H1 (cell line): ENCODE data around the gene TFG. TPM values are rescaled to one million over a fixed set of nuclear protein-coding genes. Genes with fewer than 3 reads are reported as not detected.

Experiments used
- CTCF ChIA-PET: fragments of 300-600 bp; sonication (Branson Sonifier 250); formaldehyde crosslinking; loops from one replicate; lab custom pipeline; 2021; ENCODE audit not compliant: partially characterized antibody; lab: Charles Lee
- POLR2A ChIA-PET: fragments of 300-600 bp; sonication (Branson Sonifier 250); formaldehyde crosslinking; loops from one replicate; lab custom pipeline; 2021; ENCODE audit warnings: inconsistent platforms; ENCODE audit not compliant: partially characterized antibody; lab: Charles Lee
- DNase-seq, 2 experiments: peaks; one replicate each; pipeline versions ENCODE4 v3.0.0 to v3.0.0-alpha.2; 2010 to 2022; ENCODE audit warnings: low spot score in 2 of 2, low read depth in 1 of 2, mixed read lengths in 1 of 2
- FAIRE-seq: peaks from 2 replicates; lab custom pipeline; 2011; peaks lifted over from hg19 to GRCh38; lab: Jason Lieb, UNC
- H2AFZ ChIP-seq: 2 replicates; pipeline ENCODE4 v1.8.1; 2012; ENCODE audit warnings: low read length, inconsistent platforms
- H2AK5ac ChIP-seq: 2 replicates; pipeline ENCODE4 v1.6.1; 2013; ENCODE audit warnings: low read depth, low read length
- H2BK120ac ChIP-seq: replicated peaks from 2 replicates; pipeline ENCODE3; 2013; ENCODE audit warnings: low read depth, low read length, inconsistent platforms
- H2BK12ac ChIP-seq: 2 replicates; pipeline ENCODE4 v1.6.1; 2013; ENCODE audit warnings: low read depth, low read length
- H2BK15ac ChIP-seq: 2 replicates; pipeline ENCODE4 v1.6.1; 2013; ENCODE audit warnings: low read length
- H2BK20ac ChIP-seq: 2 replicates; pipeline ENCODE4 v1.6.1; 2013; ENCODE audit warnings: low read length
- H2BK5ac ChIP-seq: 2 replicates; pipeline ENCODE4 v1.6.1; 2013; ENCODE audit warnings: low read depth, low read length
- H3K14ac ChIP-seq: 2 replicates; pipeline ENCODE4 v1.6.1; 2013; ENCODE audit warnings: inconsistent platforms; ENCODE audit not compliant: insufficient read length
- H3K18ac ChIP-seq: 2 replicates; pipeline ENCODE4 v1.6.1; 2013; ENCODE audit warnings: low read length; ENCODE audit errors: extremely low read depth
- H3K23ac ChIP-seq: 2 replicates; pipeline ENCODE4 v1.6.1; 2013; ENCODE audit warnings: inconsistent platforms; ENCODE audit not compliant: insufficient read length
- H3K23me2 ChIP-seq: 2 replicates; pipeline ENCODE4 v1.6.1; 2013; ENCODE audit warnings: low read depth, low read length
- H3K27ac ChIP-seq: 2 replicates; pipeline ENCODE4 v1.6.1; 2011; ENCODE audit warnings: low read depth, low read length, inconsistent platforms
- H3K27me3 ChIP-seq, 4 experiments: replicated peaks in 1 of 4; 1 replicate in 1 of 4; 2 replicates in 3 of 4; pipeline versions ENCODE4 v1.6.1 to v1.8.1; 2011 to 2013; ENCODE audit warnings: low read length in 3 of 4, mild to moderate bottlenecking in 3 of 4, inconsistent platforms in 2 of 4, mixed read lengths in 2 of 4, moderate library complexity in 1 of 4; ENCODE audit not compliant: control insufficient read depth in 3 of 4, insufficient read depth in 3 of 4; ENCODE audit errors: extremely low read depth in 1 of 4
- H3K36me3 ChIP-seq, 4 experiments: 2 replicates each; pipeline versions ENCODE4 v1.6.1 to v1.8.1; 2011 to 2013; ENCODE audit warnings: mild to moderate bottlenecking in 4 of 4, low read length in 3 of 4, moderate library complexity in 2 of 4, control low read depth in 1 of 4, inconsistent platforms in 1 of 4; ENCODE audit not compliant: insufficient read depth in 4 of 4, control insufficient read depth in 2 of 4
- H3K4ac ChIP-seq: replicated peaks from 2 replicates; pipeline ENCODE3; 2013; ENCODE audit warnings: low read length, low read depth, mixed read lengths, inconsistent platforms; ENCODE audit not compliant: insufficient read length
- H3K4me1 ChIP-seq, 4 experiments: replicated peaks in 1 of 4; 1 replicate in 1 of 4; 2 replicates in 3 of 4; pipeline versions ENCODE4 v1.6.1 to v1.8.1; 2011 to 2013; ENCODE audit warnings: low read length in 3 of 4, inconsistent platforms in 2 of 4, mixed read lengths in 1 of 4; ENCODE audit not compliant: insufficient read depth in 4 of 4, control insufficient read depth in 3 of 4
- H3K4me2 ChIP-seq, 2 experiments: 2 replicates each; pipeline versions ENCODE4 v1.6.1 to v1.8.1; 2011 to 2013; ENCODE audit warnings: low read depth in 2 of 2, low read length in 2 of 2, control low read depth in 1 of 2, inconsistent platforms in 1 of 2, mild to moderate bottlenecking in 1 of 2; ENCODE audit not compliant: insufficient read depth in 1 of 2
- H3K4me3 ChIP-seq, 4 experiments: fragments of 200-600, 300-600 bp in 1 of 4; sonication (generic), shearing (Covaris generic), sonication (Bioruptor Twin) in 1 of 4; 2 replicates each; pipeline versions ENCODE4 v1.5.1 to v1.8.1; 2011 to 2016; ENCODE audit warnings: low read length in 4 of 4, low read depth in 3 of 4, control low read depth in 2 of 4, inconsistent platforms in 2 of 4, mild to moderate bottlenecking in 2 of 4, mixed read lengths in 1 of 4, moderate library complexity in 1 of 4; ENCODE audit not compliant: insufficient read depth in 2 of 4; ENCODE audit errors: extremely low read depth in 1 of 4
- H3K56ac ChIP-seq: replicated peaks from 2 replicates; pipeline ENCODE3; 2013; ENCODE audit warnings: low read depth, mild to moderate bottlenecking, mixed read lengths, low read length, inconsistent platforms; ENCODE audit not compliant: insufficient read length
- H3K79me1 ChIP-seq: 2 replicates; pipeline ENCODE4 v1.6.1; 2013; ENCODE audit warnings: low read depth, low read length, control low read depth
- H3K79me2 ChIP-seq, 2 experiments: 2 replicates each; pipeline versions ENCODE4 v1.6.1 to v1.8.1; 2012 to 2013; ENCODE audit warnings: low read length in 2 of 2, mild to moderate bottlenecking in 2 of 2, inconsistent platforms in 1 of 2; ENCODE audit not compliant: insufficient read depth in 2 of 2, control insufficient read depth in 1 of 2
- H3K9ac ChIP-seq, 4 experiments: replicated peaks in 1 of 4; 1 replicate in 1 of 4; 2 replicates in 3 of 4; pipeline versions ENCODE4 v1.6.1 to v1.8.1; 2011 to 2013; ENCODE audit warnings: low read depth in 3 of 4, low read length in 3 of 4, control low read depth in 2 of 4, mild to moderate bottlenecking in 2 of 4, moderate library complexity in 2 of 4, inconsistent platforms in 1 of 4; ENCODE audit errors: extremely low read depth in 1 of 4
- H3K9me3 ChIP-seq, 2 experiments: 2 replicates each; pipeline versions ENCODE4 v1.6.1 to v1.8.1; 2012 to 2013; ENCODE audit warnings: mild to moderate bottlenecking in 2 of 2, moderate library complexity in 2 of 2, control low read depth in 1 of 2, inconsistent platforms in 1 of 2, low read depth in 1 of 2, low read length in 1 of 2, mixed read lengths in 1 of 2; ENCODE audit not compliant: insufficient read depth in 2 of 2
- H4K20me1 ChIP-seq, 2 experiments: replicated peaks in 1 of 2; 2 replicates each; pipeline versions ENCODE3 to v1.8.1; 2011 to 2013; ENCODE audit warnings: inconsistent platforms in 2 of 2, low read length in 2 of 2, mild to moderate bottlenecking in 1 of 2; ENCODE audit not compliant: insufficient read depth in 2 of 2, control insufficient read depth in 1 of 2
- H4K5ac ChIP-seq: 2 replicates; pipeline ENCODE4 v1.6.1; 2013; ENCODE audit warnings: low read length, low read depth, mixed read lengths, inconsistent platforms; ENCODE audit not compliant: insufficient read length
- H4K8ac ChIP-seq: 2 replicates; pipeline ENCODE4 v1.8.0; 2013; ENCODE audit warnings: mild to moderate bottlenecking, moderate library complexity, low read length, inconsistent platforms; ENCODE audit not compliant: insufficient read depth; ENCODE audit errors: extremely low read depth
- H4K91ac ChIP-seq: replicated peaks from 2 replicates; pipeline ENCODE3; 2013; ENCODE audit warnings: low read length, mixed read lengths, inconsistent platforms; ENCODE audit not compliant: insufficient read length
- BACH1 ChIP-seq: IDR thresholded peaks from 2 replicates; pipeline ENCODE4 v1.6.1; 2012; ENCODE audit warnings: low read length, improper control_type of control experiment
- CEBPB ChIP-seq: IDR thresholded peaks from 2 replicates; pipeline ENCODE4 v1.6.1; 2012; ENCODE audit warnings: low read depth, low read length
- KDM4A ChIP-seq: IDR thresholded peaks from one replicate; pipeline ENCODE4 v1.7.1; 2012; ENCODE audit warnings: low read depth, mild to moderate bottlenecking, moderate library complexity, low read length, inconsistent platforms; ENCODE audit not compliant: severe bottlenecking
- POU5F1 ChIP-seq: IDR thresholded peaks from 2 replicates; pipeline ENCODE4 v1.6.1; 2011; ENCODE audit warnings: low read depth, mild to moderate bottlenecking, low read length, moderate library complexity
- SUZ12 ChIP-seq: fragments of 200-600 bp; sonication (generic); IDR thresholded peaks from 2 replicates; pipeline ENCODE4 v1.6.1; 2012; ENCODE audit warnings: mild to moderate bottlenecking, inconsistent platforms, low read length, moderate library complexity, mixed read lengths
- WGBS, 2 experiments: shearing (Covaris generic) in 1 of 2; methylation state at CpG; one replicate each; pipeline versions ENCODE4 v1.1.6 to v1.1.7; 2013 to 2015; ENCODE audit warnings: low lambda C conversion rate in 2 of 2, mixed read lengths in 2 of 2, inconsistent platforms in 1 of 2, low coverage in 1 of 2, missing lambda C conversion rate in 1 of 2; ENCODE audit not compliant: insufficient replicate concordance in 2 of 2, insufficient coverage in 1 of 2, insufficient read length in 1 of 2; ENCODE audit errors: extremely low coverage in 1 of 2, missing lambda C conversion rate in 1 of 2; 5-methylcytosine and 5-hydroxymethylcytosine counted together
- polyA plus RNA-seq, 7 experiments: library from polyadenylated mRNA; depleted of rRNA in 3 of 7; stranded (reverse) in 5 of 7; unstranded in 2 of 7; fragments of >200 nt in 5 of 7; fragments of 200-250 nt in 2 of 7; gene quantifications; 1 replicate in 5 of 7; 2 replicates in 1 of 7; 4 replicates in 1 of 7; pipeline versions ENCODE4 v1.2.1 to v1.2.3, GENCODE V29; 2011 to 2013; ENCODE audit warnings: missing spikeins in 2 of 7, mixed read lengths in 2 of 7
- total RNA-seq: library from RNA; stranded (reverse); fragmentation: NEBNext Ultra II Directional; extraction: Animal tissue kit (Norgen Biotek cat#: 25700); gene quantifications from 2 replicates; pipeline ENCODE4 v1.2.1, GENCODE V29; 2021

The TFG gene
- total and polyA plus RNA-seq, 2 of the 8 experiments (the other 6 are each of a cell fraction or from before 2014, with no cell fraction given), result 81.9 to 98.4 TPM

DNA sequence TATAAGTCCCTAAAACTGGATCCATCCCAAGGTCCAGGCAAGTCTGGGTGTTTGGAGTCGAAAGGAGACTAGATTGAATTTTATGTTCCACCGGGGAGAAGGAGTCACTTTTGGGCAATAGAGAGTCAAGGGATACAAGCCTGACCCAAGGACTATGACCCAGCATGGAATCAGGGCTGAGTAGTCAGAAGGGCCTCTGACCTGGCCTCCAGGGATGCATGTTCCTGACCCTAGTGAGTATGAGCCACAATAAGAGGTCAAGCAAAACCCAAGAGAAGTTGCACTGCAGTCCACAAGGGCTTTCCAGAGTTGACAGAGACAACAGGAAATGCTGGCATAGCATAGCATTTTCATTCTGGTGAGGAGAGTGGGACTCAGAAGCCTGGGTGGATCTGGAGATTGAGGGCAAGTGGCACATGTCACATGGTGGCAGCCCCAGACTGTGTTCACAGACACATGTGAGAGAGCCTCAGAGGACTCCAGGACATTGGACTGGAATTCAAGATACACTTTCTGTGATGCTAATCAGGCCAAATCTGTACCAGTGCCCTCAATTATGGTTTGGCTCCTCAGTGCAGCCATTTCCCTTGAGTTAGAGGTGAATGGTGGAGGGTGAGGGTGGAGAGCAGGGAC, 66.9 kb downstream of the TFG start:
- no peaks in the 10 kb centered on the region for H3K79me1 ChIP-seq
- ChIA-PET POLR2A (interaction anchor here (0.8 kb wide), 1 partner anchor 17 kb away, joined by 3 read pairs; no protein-coding TSS in a partner anchor), CTCF (interaction anchor here (0.5 to 2.5 kb wide), 21 partner anchors 8 to 1817 kb away, joined by 3 to 10 read pairs (median 3); no protein-coding TSS in a partner anchor)
- no peak overlapping the region for H3K4me3 ChIP-seq
- no peak overlapping the region for H3K4me2 ChIP-seq
- no peaks in the 10 kb centered on the region for H3K9me3 ChIP-seq
- H3K36me3 ChIP-seq, result no peaks in the 10 kb centered on the region
- no peaks in the 10 kb centered on the region for H3K79me2 ChIP-seq
- H3K56ac ChIP-seq, result no peak overlapping the region
- 96% methylated on average over 2 of the region's 2 CpGs; no CpG with 5 or more reads in 1 of the 2 experiments for WGBS, 2 experiments
- no peak overlapping the region for H3K18ac ChIP-seq
- H2BK20ac ChIP-seq, result no peak overlapping the region
- H3K27me3 ChIP-seq, result peaks cover 0 to 1% (median 0%) of the 10 kb centered on the region in 4 experiments; a peak in 1 of 7 replicates
- no peaks in the 10 kb centered on the region for H3K4me1 ChIP-seq
- no peak overlapping the region for H2AK5ac ChIP-seq
- H3K23ac ChIP-seq, result no peak overlapping the region
- no peak overlapping the region for H2BK15ac ChIP-seq
- no peaks in the 10 kb centered on the region for H3K23me2 ChIP-seq
- no peak overlapping the region for H2BK5ac ChIP-seq
- no peak overlapping the region for H4K8ac ChIP-seq
- H3K4ac ChIP-seq, result no peak overlapping the region
- DNase-seq (no peak), FAIRE-seq (no peak)
- H3K27ac ChIP-seq, result no peak overlapping the region
- no peak overlapping the region for H3K14ac ChIP-seq
- TF ChIP-seq POU5F1 (no peak), KDM4A (no peak), SUZ12 (no peak), CEBPB (no peak), BACH1 (no peak)
- no peak overlapping the region for H4K5ac ChIP-seq
- H2BK12ac ChIP-seq, result no peak overlapping the region
- H3K9ac ChIP-seq, result no peak overlapping the region
- no peak overlapping the region for H4K91ac ChIP-seq
- no peaks in the 10 kb centered on the region for H4K20me1 ChIP-seq
- 0 out of 2 replicates have a peak overlapping the region, but pooled peaks have one; percentile 77 for H2AFZ ChIP-seq
- no peak overlapping the region for H2BK120ac ChIP-seq
